ENCODE measurements around the gene RIT1.
A peak's percentile ranks its signal among the peaks of the same experiment; 100 is the strongest.

Gene RIT1

DNA sequence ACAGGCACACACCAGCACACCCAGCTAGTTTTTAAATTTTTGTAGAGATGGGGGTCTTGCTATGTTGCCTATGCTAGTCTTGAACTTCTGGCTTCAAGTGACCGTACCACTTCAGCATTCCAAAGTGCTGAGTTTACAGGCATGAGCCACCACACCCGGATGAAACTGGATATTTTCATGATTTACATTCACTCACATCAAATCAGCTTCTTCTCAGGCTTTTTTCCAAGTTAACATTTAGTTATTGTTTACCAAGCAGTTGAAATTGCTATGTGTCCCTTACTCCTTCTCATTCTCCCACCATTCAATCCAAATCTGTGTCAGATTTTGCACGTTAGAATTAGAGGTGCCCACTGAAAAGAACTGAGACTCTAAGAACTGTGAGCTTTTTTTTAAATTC is 18.4 kb downstream of the RIT1 start:
- no peak for DNase-seq (ENCODE audit: low read depth in 2 of 2)

DNA sequence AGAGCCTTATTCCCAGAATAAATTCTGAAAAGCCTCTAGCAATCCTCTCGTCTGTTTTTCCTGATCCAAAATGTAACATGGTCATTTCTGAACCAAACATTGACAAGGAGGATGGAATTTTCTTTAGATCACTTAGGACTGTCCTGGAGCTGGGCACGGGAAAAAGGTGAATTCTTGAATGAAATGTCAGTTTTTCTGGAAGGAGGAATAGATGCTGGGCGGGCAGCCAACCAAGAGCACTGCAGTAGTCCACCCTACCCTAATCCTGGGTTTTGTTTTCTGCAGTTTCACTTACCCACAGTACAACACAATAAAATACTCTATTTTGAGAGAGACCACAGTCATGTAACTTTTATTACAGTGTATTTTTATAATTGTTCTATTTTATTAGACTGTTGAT is 20.9 kb downstream of the RIT1 start:
- DNase-seq (ENCODE audit: low read depth in 2 of 2), result no peak

DNA sequence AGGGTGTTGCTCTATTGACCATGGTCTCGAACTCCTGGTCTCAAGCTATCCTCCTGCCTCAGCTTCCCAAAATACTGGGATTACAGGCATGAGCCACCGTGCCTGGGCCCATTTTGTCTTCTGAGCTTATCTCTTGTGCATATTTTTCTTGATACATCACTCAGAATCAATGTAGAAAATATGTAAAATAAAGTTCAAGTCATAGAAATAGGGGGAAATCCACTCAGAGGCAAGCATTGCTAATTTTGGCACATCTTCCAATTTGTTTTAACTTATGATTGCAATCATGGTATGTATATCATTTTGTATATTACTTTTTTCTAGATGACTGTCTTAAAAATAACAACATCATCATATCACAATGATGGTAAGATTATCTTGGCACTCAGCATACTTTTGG is 21.6 kb downstream of the RIT1 start:
- DNase-seq (ENCODE audit: low read depth in 2 of 2), result no peak

DNA sequence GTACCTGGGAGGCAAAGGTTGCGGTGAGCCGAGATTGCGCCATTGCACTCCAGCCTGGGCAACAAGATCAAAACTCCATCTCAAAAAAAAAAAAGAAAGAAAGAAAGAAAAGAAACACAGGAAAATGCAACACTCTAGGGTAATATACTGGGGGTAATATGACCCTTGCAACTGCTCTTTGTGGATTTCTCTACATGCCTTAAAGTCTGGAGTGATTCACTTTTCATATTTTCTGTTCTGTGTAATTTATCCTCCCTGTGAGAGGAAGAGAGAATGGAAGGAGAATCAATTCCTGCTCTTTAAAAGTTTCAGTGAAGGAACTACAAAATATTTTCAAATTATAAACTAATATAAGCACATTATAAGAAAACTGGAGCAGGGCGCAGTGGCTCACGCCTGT is 22.7 kb downstream of the RIT1 start:
- no peak for DNase-seq (ENCODE audit: low read depth in 2 of 2)

DNA sequence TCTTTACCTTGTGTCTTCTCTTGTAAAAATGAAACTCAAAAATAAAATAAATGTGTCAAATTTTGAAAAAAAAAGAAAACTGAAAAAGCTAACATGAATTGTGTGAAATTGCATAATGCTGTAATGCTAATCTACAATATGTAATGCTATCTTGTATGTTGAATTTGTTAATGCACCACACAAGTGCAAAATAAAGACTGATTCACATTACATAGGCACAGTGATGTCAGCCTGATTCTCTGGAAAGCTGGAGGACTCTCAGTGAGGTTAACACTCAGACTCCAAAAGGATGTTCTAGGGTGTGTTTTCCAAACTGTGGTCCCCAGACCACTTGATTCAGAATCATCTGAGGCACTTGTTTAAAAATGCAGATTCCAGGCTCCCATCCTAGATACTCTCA is 26.2 kb downstream of the RIT1 start:
- no peak for DNase-seq (ENCODE audit: low read depth in 2 of 2)

DNA sequence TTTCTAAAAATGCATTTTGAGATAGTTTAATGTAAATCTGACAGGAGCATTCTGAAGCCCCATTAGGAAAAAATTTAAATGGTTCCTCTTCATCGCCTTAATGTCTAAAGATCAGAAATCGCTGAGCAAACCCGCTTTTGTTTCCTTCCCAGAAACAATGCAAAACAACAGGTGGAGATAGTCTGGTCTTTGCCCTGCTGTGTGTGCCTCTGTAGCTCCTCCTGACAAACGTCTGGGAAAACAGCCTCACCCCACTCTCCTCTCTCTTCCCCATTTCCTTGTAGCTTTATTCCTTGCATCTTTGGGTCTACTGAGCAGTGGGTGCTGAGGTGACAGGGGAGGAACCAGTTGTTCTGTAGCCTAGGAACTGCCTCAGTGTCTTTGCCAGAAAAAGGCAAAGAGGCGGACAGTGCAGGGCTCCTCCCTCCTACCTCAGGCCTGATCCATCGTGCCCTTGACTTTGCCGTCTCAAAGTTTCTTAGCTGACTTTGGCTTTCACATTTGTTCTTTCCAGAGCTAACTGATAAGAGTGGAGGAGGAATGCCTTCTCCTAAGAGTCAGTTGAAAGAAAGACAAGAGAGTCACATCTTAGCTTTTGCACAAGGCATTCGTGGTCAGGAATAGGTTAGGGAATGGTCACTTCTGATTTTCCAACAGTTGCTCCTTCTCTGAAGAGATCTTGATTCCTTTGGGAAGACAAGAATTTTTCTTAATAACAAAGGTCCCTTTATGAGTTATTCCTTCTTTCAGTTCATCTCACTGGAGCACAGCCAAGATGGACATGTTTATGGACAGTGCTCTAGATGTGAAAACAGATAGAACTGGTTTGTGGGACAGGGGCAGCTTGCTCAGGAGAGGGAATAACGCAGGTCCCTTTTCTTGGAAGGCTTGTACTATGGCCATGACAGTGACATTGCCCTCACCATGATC is 26.9 kb downstream of the RIT1 start:
- no peak for DNase-seq (ENCODE audit: low read depth in 2 of 2)

DNA sequence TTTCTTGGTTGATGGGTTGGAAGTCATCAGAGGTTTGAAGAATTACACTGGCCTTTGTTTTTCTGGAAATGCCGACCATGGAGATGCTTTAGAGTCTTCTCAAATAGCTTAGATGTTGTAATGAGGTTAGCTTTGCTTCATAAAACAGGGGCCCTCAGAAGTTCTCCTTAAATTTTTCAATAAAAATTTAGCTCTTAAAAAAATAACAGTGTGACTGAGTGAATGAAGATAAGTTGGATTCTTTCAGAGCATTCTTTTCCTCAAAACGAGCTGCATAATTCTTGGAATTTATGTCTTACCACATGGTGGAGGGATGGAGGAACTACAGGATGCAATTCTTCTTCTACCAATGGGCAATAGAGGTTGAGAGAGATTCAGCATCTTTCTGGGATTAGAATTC is 28.4 kb downstream of the RIT1 start:
- no peak for DNase-seq (ENCODE audit: low read depth in 2 of 2)

DNA sequence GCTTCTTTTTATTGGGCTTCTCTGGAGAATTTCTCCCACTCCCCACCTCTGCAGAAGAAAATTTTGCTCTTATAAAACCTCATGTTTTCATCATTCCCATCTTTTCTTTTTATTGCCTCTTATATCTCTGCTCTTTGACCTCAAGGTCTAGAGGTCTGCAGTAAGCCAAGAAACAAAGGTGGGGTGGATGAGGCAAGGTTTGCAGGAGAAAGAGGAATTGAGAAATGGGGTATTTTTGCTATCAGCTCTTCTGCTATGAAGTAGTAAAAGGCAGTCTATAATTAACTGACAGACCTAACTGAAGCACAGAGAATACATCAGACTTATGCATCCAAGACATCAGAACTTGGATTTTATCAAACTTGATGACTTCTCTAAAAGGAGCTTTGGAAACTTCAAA is 28.9 kb downstream of the RIT1 start:
- no peak for DNase-seq (ENCODE audit: low read depth in 2 of 2)

DNA sequence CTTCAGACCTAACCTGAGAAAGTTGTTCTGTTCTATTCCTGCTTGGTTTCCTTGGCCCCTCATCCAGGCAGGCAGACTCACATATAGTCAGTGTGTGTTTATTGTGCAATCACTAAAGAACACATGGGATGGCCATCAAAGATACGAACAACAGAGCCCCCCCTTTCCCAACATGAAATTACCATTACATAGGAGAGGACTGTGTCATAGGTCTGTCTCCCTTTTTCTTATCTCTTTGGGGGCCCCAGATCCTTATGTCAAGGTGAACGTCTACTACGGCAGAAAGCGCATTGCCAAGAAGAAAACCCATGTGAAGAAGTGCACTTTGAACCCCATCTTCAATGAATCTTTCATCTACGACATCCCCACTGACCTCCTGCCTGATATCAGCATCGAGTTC is 30.2 kb downstream of the RIT1 start:
- no peak for DNase-seq (ENCODE audit: low read depth in 2 of 2)

DNA sequence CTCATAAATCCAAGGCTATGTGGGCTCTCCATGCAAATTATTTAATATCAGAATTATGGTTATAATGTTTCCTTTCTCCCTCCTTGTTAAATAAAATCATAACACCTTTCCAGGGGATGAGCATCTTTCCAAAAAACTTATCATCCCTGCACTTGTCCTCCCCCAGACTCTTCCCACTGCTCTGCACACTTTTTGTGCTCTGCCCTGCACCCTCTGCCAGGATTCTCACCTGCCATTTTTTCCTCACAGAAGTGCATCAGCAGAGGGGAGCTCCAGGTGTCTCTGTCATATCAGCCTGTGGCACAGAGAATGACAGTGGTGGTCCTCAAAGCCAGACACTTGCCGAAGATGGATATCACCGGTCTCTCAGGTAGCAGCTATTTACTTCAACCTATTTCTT is 30.9 kb downstream of the RIT1 start:
- DNase-seq (ENCODE audit: low read depth in 2 of 2), result no peak

DNA sequence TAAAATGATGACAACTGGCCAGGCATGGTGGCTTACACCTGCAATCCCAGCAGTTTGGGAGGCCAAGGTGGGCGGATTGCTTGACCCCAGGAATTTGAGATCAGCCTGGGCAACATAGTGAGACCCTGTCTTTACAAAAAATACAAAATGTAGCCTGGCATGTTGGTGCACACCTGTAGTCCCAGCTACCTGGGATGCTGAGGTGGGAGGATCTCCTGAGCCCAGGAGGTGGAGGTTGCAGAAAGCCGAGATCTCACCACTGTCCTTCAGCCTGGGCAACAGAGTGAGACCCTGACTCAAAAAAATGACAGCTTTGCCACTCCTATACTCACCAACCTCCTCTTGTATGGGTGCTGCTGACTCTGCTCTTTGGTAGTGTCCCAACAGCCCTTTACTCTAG is 33.2 kb downstream of the RIT1 start:
- no peak for DNase-seq (ENCODE audit: low read depth in 2 of 2)

DNA sequence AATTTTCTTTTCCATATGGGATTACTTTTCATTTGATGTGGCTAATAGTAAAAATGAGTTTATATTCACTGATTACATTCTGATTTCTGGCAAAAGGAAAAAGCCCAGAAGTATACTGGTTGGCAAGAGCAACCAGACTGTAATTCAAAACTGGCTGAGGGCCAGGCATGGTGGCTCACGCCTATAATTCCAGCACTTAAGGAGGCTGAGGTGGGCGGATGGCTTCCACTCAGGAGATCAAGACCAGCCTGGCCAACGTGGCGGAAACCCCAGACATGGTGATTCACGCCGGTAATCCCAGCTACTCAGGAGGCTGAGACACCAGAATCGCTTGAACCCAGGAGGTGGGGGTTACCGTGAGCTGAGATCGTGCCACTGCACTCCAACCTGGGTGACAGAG is 37.3 kb downstream of the RIT1 start:
- DNase-seq (ENCODE audit: low read depth in 2 of 2), result no peak

DNA sequence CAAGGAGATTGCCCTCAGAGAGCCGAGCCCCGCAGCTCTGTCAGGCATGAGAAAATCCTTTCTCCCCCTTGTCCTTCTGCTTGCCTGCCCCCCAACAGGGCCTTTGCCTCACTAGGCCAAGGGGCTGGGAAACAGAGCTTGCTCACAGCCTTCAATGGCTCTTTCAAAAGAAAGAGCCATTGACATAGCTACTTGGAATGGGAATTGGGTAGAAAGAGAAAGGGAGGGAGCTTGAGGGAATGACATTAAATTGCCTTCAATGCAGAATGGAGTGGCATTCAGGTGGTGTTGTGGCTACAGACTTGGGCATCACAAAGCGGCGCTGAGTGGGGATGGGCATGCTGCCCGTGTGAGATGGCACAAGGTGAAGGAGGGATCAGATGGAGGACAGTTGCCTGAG is 38.6 kb downstream of the RIT1 start:
- no peak for DNase-seq (ENCODE audit: low read depth in 2 of 2)

DNA sequence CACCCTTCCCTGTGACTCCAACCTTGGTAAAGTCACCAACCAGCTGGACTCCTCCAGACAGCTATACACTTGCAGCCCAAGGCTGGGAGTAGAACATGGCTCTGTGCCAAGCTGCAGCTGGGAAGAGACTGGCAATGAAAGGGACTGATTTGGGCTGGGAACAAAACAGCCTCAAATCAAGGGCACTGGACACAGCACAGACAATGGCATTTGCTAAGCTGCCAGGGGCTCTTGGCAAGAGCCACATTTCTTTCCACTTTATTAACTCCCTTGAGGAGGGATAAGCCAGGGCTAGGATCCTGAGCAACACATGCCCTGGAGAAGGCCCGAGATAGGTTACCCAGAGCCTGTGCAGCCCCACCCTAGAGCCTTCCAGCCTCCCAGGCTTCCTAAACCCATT is 39.8 kb downstream of the RIT1 start:
- no peak for DNase-seq (ENCODE audit: low read depth in 2 of 2)

DNA sequence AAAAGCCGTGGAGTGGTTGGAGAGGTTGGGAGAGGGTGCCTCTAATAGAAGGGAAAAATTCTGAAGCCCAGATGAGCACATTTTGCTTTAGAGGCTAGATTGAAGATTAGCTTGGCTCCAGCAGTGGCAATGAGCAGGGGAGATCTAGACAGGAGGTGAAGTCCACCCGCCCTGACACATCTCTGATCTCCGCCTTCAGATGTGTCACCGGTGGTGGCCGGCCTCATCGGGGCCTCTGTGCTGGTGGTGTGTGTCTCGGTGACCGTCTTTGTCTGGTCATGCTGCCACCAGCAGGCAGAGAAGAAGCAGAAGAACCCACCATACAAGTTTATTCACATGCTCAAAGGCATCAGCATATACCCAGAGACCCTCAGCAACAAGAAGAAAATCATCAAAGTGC is 43.4 kb downstream of the RIT1 start:
- no peak for DNase-seq (ENCODE audit: low read depth in 2 of 2)

DNA sequence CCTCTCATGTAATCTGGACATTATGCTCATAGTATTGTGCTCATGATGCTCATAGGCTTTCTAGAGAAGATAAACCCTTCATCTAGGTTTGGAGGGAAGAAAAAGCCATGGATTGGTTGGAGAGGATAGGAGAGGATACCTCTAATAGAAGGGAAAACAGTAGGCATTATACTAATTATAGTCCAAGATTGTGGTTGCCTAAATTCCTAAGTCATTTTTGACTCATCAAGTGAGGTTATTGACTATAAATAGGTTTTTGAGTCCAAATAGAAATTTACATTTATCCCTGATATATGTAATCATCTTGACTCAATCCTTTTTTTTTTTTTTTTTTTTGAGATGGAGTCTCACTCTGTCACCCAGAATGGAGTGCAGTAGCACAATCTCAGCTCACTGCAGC is 46.8 kb downstream of the RIT1 start:
- DNase-seq (ENCODE audit: low read depth in 2 of 2), result no peak

DNA sequence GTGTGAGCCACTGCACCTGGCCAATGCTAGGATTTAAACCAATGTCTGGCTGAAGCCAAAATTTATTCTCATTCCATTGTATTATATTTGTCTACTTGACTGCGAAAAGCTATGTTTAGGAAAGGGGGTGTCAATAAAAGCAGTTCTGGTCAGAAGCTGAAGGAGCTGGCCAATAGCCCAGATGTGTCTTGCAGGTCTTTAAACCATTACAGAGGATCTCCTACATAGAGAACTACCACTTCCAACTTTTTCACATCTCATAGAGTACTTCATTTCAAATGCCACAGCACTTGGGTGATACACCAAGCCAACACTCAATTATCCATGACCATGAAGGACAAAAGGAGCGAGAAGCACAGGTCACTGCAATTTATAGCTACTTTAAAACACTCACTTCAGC is 49.3 kb downstream of the RIT1 start:
- no peak for DNase-seq (ENCODE audit: low read depth in 2 of 2)

DNA sequence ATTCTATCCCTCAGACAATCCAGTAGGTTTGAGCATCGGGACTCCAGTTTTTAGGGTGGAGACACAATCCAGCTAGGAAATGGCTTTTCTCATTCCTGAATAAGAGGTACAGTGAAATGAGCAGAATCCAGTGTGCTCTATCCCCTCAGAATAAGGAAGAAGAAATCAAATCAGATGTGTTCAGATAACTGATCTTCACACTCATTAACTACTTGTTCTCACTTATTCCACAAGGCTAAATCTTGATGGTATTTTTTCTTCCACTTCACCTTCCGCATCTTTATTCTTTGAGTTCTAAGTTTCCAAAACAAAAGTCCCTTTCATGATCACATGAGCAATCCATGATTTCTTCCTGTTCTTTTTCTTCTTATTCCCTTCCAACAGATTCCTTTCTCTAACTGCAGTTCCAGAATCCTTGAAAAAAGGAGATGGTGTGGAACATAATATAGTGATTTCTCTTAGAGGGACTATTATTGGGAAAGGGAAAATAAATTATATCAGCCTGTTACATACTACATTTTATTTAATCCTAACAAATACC is 50.1 kb downstream of the RIT1 start:
- DNase-seq (ENCODE audit: low read depth in 2 of 2), result no peak

DNA sequence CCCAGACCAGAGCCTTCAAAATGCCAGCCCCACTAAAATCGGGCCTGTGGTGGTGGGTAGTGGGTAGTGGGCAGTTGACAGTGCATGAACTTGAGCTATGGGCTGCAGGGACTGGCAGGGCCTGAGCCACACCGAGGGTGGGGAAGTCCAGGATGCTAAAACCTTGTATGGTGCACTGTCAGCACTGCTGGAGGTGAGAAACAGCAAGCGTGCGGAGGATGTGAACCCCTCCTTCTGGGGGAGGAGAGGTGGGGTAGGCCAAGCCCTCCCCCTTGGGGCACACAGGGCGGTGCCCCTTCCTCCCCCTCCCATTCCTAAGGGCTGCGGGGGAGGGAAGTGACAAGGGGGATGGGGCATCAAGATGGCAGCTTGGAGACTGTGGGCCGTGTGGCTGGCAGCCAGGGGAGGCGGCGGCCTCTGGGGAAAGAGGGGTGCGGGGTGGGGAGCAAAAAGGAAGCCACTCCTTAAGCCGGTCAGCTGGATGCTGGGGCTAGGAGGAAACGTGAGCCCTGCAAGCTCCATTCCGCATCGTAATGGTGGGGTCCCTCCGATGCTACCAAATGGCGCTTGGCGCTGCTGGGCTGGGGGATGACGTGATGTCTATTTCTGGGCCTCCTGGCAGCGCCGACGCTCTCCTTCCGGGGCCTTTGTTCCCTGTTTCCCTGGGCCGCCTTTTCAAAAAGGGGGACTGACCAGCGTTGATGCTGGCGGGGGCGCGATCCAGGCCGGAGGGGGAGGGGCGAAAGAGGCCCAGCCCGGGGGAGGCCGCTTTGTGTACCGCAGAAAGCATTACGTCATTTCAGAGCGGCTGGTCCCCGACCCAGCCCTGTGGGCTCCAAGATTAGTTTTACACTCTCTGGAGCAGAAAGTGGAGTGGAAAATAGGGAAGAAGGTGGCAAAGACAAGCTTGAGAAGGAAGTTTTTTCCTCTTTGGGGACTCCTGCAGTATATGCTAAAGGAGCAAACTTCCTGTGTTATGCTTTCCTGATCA is 51.0 kb downstream of the RIT1 start:
- DNase-seq (ENCODE audit: low read depth in 2 of 2), result peak; percentile 36 to 39

DNA sequence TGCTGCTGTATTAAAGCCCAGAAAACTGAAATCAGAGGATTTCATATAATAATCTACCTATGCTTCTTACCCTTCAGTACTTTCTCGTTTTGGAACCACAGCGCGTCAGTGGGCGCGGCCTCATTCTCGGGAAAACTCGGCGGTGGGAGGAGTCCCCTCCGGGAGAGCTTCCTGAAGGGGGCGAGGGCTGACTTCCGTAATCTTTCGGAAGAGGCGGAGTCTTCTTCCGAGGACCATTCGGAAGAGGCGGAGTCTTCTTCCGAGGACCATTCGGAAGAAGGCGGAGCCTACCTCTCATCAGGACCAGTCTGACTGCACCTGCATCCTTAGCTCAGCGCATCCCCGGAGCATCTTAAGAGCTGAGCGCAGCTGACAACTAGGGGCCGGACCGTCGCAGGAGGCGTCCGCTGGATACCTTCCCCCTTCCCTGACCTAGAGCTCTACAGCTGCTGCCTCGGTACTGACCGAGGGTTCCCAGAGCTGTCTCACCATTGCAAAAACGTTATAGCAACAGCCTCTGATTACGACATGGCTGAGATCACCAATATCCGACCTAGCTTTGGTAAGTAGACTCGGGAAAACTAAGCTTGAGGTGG is 51.8 kb downstream of the RIT1 start, which contains the start of gene SYT11:
TSS of gene SYT11 (plus strand) at position 334 of the 596 bp plus-strand sequence. CDS start at position 529, 195 bp downstream.
- peak; percentile 82 to 88 for DNase-seq (ENCODE audit: low read depth in 2 of 2)

DNA sequence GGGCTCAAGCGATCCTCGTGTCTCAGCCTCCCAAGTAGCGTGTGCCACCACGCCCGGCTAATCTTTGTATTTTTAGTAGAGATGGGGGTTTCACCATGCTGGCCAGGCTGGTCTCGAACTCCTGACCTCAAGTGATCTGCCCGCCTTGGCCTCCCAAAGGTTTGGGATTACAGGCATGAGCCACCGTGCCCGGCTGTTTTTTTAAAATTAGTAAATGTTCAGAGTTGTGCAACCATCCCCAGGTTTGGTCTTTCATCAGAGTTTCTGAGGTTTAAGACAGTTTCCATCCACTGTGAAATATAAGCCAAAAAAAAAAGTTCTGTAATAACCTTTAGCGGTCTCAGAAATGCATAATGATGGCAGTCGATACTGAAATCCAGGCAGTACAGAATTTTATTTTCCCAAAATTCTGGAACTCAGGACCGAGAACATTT is 52.3 kb downstream of the RIT1 start:
- DNase-seq (ENCODE audit: low read depth in 2 of 2), result no peak

Measured in stimulated activated CD8-positive, alpha-beta memory T cell treated with anti-CD3 and anti-CD28 coated beads, Interleukin-15, amount 100 ng/mL, for 4 hours (primary cell).